PC-9 (cell line): Measurements from ENCODE around the gene SLC5A1. TPM values are rescaled to one million over a fixed set of nuclear protein-coding genes. Genes with fewer than 3 reads are reported as not detected.

ENCODE experiments used
- BruUV-seq: library from RNA; stranded (reverse); fragments of 400-500 nt; replicated peaks from 2 replicates; lab custom pipeline; 2021; lab: Mats Ljungman, UMichigan
- CTCF ChIA-PET: fragments of 300-600 bp; sonication (Branson Sonifier 250); formaldehyde crosslinking; loops from one replicate; lab custom pipeline; 2022; ENCODE audit warnings: antibody characterized with exemption; lab: Charles Lee
- POLR2A ChIA-PET: fragments of 300-600 bp; sonication (Branson Sonifier 250); formaldehyde crosslinking; loops from one replicate; lab custom pipeline; 2022; ENCODE audit warnings: antibody characterized with exemption; ENCODE audit not compliant: unreplicated experiment; lab: Charles Lee
- DNase-seq, 2 experiments: peaks; one replicate each; pipeline versions ENCODE4 v3.0.0 to v3.0.0-alpha.2; 2015 to 2022; ENCODE audit warnings: mixed read lengths in 1 of 2
- H2AFZ ChIP-seq: fragments of 200-600 bp; sonication (generic); 2 replicates; pipeline ENCODE4 v1.8.1; 2017; ENCODE audit warnings: antibody characterized with exemption
- H3F3A ChIP-seq: fragments of 200-600 bp; sonication (generic); 2 replicates; pipeline ENCODE4 v1.8.1; 2017; ENCODE audit warnings: antibody characterized with exemption, mild to moderate bottlenecking, low read depth; ENCODE audit not compliant: insufficient read depth
- H3K27ac ChIP-seq: fragments of 200-600 bp; sonication (generic); 2 replicates; pipeline ENCODE4 v1.6.1; 2016; ENCODE audit warnings: mixed run types
- H3K27me3 ChIP-seq: fragments of 200-600 bp; sonication (generic); 2 replicates; pipeline ENCODE4 v1.6.1; 2016; ENCODE audit warnings: low read depth, mixed run types; ENCODE audit not compliant: insufficient read depth
- H3K36me3 ChIP-seq: fragments of 200-600 bp; sonication (generic); 2 replicates; pipeline ENCODE4 v1.6.1; 2016; ENCODE audit warnings: low read depth, mixed run types
- H3K4me1 ChIP-seq: fragments of 200-600 bp; sonication (generic); replicated peaks from 2 replicates; pipeline ENCODE4 v1.6.1; 2016; ENCODE audit warnings: mixed run types; ENCODE audit not compliant: insufficient read depth
- H3K4me2 ChIP-seq: fragments of 200-600 bp; sonication (generic); 2 replicates; pipeline ENCODE4 v1.6.1; 2017; ENCODE audit warnings: mixed run types
- H3K4me3 ChIP-seq: fragments of 200-600 bp; sonication (generic); 2 replicates; pipeline ENCODE4 v1.6.1; 2016; ENCODE audit warnings: mixed run types
- H3K79me2 ChIP-seq: fragments of 200-600 bp; sonication (generic); 2 replicates; pipeline ENCODE4 v1.6.1; 2017; ENCODE audit warnings: low read depth, mixed run types
- H3K9me2 ChIP-seq: fragments of 200-600 bp; sonication (generic); 2 replicates; pipeline ENCODE4 v1.8.1; 2017; ENCODE audit warnings: mild to moderate bottlenecking; ENCODE audit not compliant: insufficient read depth
- H3K9me3 ChIP-seq: fragments of 200-600 bp; sonication (generic); 2 replicates; pipeline ENCODE4 v1.8.1; 2016; ENCODE audit warnings: low read depth; ENCODE audit not compliant: insufficient read depth
- H4K20me1 ChIP-seq: fragments of 200-600 bp; sonication (generic); 2 replicates; pipeline ENCODE4 v1.8.1; 2017; ENCODE audit not compliant: insufficient read depth
- CTCF ChIP-seq: fragments of 200-600 bp; sonication (generic); conservative IDR thresholded peaks from 2 replicates; pipeline ENCODE4 v1.6.1; 2017; ENCODE audit warnings: mixed run types, antibody characterized with exemption, mild to moderate bottlenecking, moderate library complexity
- EZH2 ChIP-seq: fragments of 200-600 bp; sonication (generic); IDR thresholded peaks from 2 replicates; pipeline ENCODE4 v1.8.0; 2017; ENCODE audit warnings: antibody characterized with exemption, low read depth
- intact Hi-C: fragments of 100-400 bp; cut with micrococcal nuclease; formaldehyde crosslinking; loops from one replicate; pipeline ENCODE4 v1.10.0; 2022; ENCODE audit not compliant: unreplicated experiment
- total RNA-seq: library from RNA; stranded (reverse); gene quantifications from 2 replicates; pipeline ENCODE4 v1.2.3, GENCODE V29; 2021

SLC5A1 gene
- total RNA-seq, 1 experiment from 2014 or later, result not detected

GRCh38 chr22:32077151-32077550 is 34.1 kb downstream of the SLC5A1 start:
- no TSS peak for BruUV-seq
- Histone ChIP-seq H4K20me1 (no peaks in the 10 kb centered on the region), H3K9me2 (no peaks in the 10 kb centered on the region), H3K4me1 (peaks cover 11% of the 10 kb centered on the region), H2AFZ (no peak overlapping the region), H3F3A (peaks cover 9% of the 10 kb centered on the region; the same call in 1 of the 2 replicates), H3K27me3 (0 out of 2 replicates have a peak, but pooled peaks cover 3% of the 10 kb centered on the region), H3K79me2 (no peaks in the 10 kb centered on the region), H3K27ac (no peak overlapping the region), H3K4me3 (no peak overlapping the region), H3K9me3 (no peaks in the 10 kb centered on the region), H3K36me3 (no peaks in the 10 kb centered on the region), H3K4me2 (no peak overlapping the region)
- intact Hi-C loops, result no loop called here
- CTCF ChIA-PET, result interaction anchor here (0.6 kb wide), 1 partner anchor 108 kb away, joined by 5 read pairs; no protein-coding TSS in a partner anchor
- no peak for DNase-seq
- POLR2A ChIA-PET, result no interaction called here
- TF ChIP-seq CTCF (no peak), EZH2 (no peak)

- Histone ChIP-seq H3K9me3 (no peaks in the 10 kb centered on the region), H3K4me3 (no peak overlapping the region), H3K79me2 (no peaks in the 10 kb centered on the region), H3K4me2 (no peak overlapping the region), H3K27ac (0 out of 2 replicates have a peak overlapping the region, but pooled peaks have one; percentile 10), H2AFZ (no peak overlapping the region), H3F3A (peaks cover 9% of the 10 kb centered on the region; the same call in 1 of the 2 replicates), H3K27me3 (0 out of 2 replicates have a peak, but pooled peaks cover 3% of the 10 kb centered on the region), H3K4me1 (peaks cover 11% of the 10 kb centered on the region), H3K36me3 (no peaks in the 10 kb centered on the region), H4K20me1 (no peaks in the 10 kb centered on the region), H3K9me2 (no peaks in the 10 kb centered on the region)
- ChIA-PET POLR2A (interaction anchor here (0.5 kb wide), 1 partner anchor 356 kb away, joined by 3 read pairs; no protein-coding TSS in a partner anchor), CTCF (interaction anchor here (0.6 kb wide), 1 partner anchor 1804 kb away, joined by 3 read pairs; no protein-coding TSS in a partner anchor)
- DNase-seq, result peak; percentile 47 to 90
- intact Hi-C loops, result loop anchor here (10.0 kb wide), 1 partner anchor 415 kb away; the partner anchor contains the start of gene PISD
- no TSS peak for BruUV-seq
- no peak for TF ChIP-seq EZH2
- TF ChIP-seq CTCF, result no peak
Observed at GRCh38 chr22:32079130-32080089, 36.3 kb downstream of the SLC5A1 start.

- Histone ChIP-seq H3K9me2 (no peaks in the 10 kb centered on the region), H3F3A (peaks cover 9% of the 10 kb centered on the region; the same call in 1 of the 2 replicates), H3K27ac (no peak overlapping the region), H3K27me3 (no peaks in the 10 kb centered on the region; the same call in 1 of the 2 replicates), H3K4me3 (no peak overlapping the region), H2AFZ (no peak overlapping the region), H3K4me2 (no peak overlapping the region), H3K9me3 (no peaks in the 10 kb centered on the region), H3K36me3 (no peaks in the 10 kb centered on the region), H4K20me1 (no peaks in the 10 kb centered on the region), H3K4me1 (peaks cover 11% of the 10 kb centered on the region), H3K79me2 (no peaks in the 10 kb centered on the region)
- TF ChIP-seq EZH2 (no peak), CTCF (peak; percentile 94)
- ChIA-PET POLR2A (no interaction called here), CTCF (interaction anchor here (0.6 to 2.0 kb wide), 3 partner anchors 103 to 911 kb away, joined by 5 to 7 read pairs (median 5); no protein-coding TSS in a partner anchor)
- BruUV-seq, result no TSS peak
- peak; percentile 20 to 54 for DNase-seq
- intact Hi-C loops, result loop anchor here (1.0 to 10.0 kb wide), 2 partner anchors 104 to 416 kb away; partner anchors contain the start of gene PISD
Observed at GRCh38 chr22:32080904-32081303, 37.8 kb downstream of the SLC5A1 start.
